Measurements from ENCODE around the gene DRC1. TPM values are rescaled to one million over a fixed set of nuclear protein-coding genes. Genes with fewer than 3 reads are reported as not detected.

The DRC1 gene
- total RNA-seq, 3 donors from 2014 or later = not detected

- intact Hi-C loops (cut with DNase I; ENCODE audit: low total_unique reads) = no loop called here
- peak overlapping the region in 1 of 2 donors; percentile 12 for H3K27ac ChIP-seq
- DNase-seq (ENCODE audit: low spot score in 2 of 2) = no peak
- no peak for TF ChIP-seq POLR2AphosphoS5 (IDR thresholded peaks at IDR 0.05)
- no peak for TF ChIP-seq POLR2A (IDR thresholded peaks at IDR 0.05)
- no peak for TF ChIP-seq CTCF (IDR thresholded peaks at IDR 0.05)
- no peak overlapping the region for H3K4me3 ChIP-seq
- H3K4me1 ChIP-seq = no peaks in the 10 kb centered on the region
- no peaks in the 10 kb centered on the region for H3K27me3 ChIP-seq
- no peaks in the 10 kb centered on the region for H3K36me3 ChIP-seq
- H3K9me3 ChIP-seq = no peaks in the 10 kb centered on the region
Observed at GRCh38 chr2:26455037-26455669, 53.4 kb downstream of the DRC1 start.

- DNase-seq (ENCODE audit: low spot score in 2 of 2) = peak in 1 of 2 donors; percentile 47
- Histone ChIP-seq H3K27ac (peak overlapping the region in 1 of 2 donors; percentile 12), H3K27me3 (no peaks in the 10 kb centered on the region), H3K9me3 (no peaks in the 10 kb centered on the region), H3K36me3 (no peaks in the 10 kb centered on the region), H3K4me1 (no peaks in the 10 kb centered on the region), H3K4me3 (no peak overlapping the region)
- TF ChIP-seq POLR2AphosphoS5 (IDR thresholded peaks at IDR 0.05) (peak in 1 of 3 donors; percentile 22), CTCF (IDR thresholded peaks at IDR 0.05) (no peak)
- intact Hi-C loops (cut with DNase I; ENCODE audit: low total_unique reads) = no loop called here
Observed at GRCh38 chr2:26455670-26456439, 54.1 kb downstream of the DRC1 start.

GRCh38 chr2:26456440-26457250, 54.9 kb downstream of the DRC1 start:
- DNase-seq (ENCODE audit: low spot score in 2 of 2) = no peak
- intact Hi-C loops (cut with DNase I; ENCODE audit: low total_unique reads) = no loop called here
- no peak overlapping the region for H3K4me3 ChIP-seq
- TF ChIP-seq POLR2A (IDR thresholded peaks at IDR 0.05) = no peak
- no peak for TF ChIP-seq POLR2AphosphoS5 (IDR thresholded peaks at IDR 0.05)
- no peak for TF ChIP-seq CTCF (IDR thresholded peaks at IDR 0.05)
- H3K4me1 ChIP-seq = no peaks in the 10 kb centered on the region
- H3K27ac ChIP-seq = no peak overlapping the region
- H3K36me3 ChIP-seq = no peaks in the 10 kb centered on the region
- no peaks in the 10 kb centered on the region for H3K9me3 ChIP-seq
- H3K27me3 ChIP-seq = no peaks in the 10 kb centered on the region

GRCh38 chr2:26457251-26457666, 55.5 kb downstream of the DRC1 start:
- DNase-seq (ENCODE audit: low spot score in 2 of 2) = peak in 1 of 2 donors; percentile 48
- intact Hi-C loops (cut with DNase I; ENCODE audit: low total_unique reads) = no loop called here
- no peak overlapping the region for H3K4me3 ChIP-seq
- TF ChIP-seq CTCF (IDR thresholded peaks at IDR 0.05) (no peak), POLR2AphosphoS5 (IDR thresholded peaks at IDR 0.05) (no peak), POLR2A (IDR thresholded peaks at IDR 0.05) (no peak)
- H3K27ac ChIP-seq = no peak overlapping the region
- H3K27me3 ChIP-seq = no peaks in the 10 kb centered on the region
- no peaks in the 10 kb centered on the region for H3K9me3 ChIP-seq
- H3K4me1 ChIP-seq = no peaks in the 10 kb centered on the region
- H3K36me3 ChIP-seq = no peaks in the 10 kb centered on the region
